Measurements from ENCODE around the gene CHD2.

DNA sequence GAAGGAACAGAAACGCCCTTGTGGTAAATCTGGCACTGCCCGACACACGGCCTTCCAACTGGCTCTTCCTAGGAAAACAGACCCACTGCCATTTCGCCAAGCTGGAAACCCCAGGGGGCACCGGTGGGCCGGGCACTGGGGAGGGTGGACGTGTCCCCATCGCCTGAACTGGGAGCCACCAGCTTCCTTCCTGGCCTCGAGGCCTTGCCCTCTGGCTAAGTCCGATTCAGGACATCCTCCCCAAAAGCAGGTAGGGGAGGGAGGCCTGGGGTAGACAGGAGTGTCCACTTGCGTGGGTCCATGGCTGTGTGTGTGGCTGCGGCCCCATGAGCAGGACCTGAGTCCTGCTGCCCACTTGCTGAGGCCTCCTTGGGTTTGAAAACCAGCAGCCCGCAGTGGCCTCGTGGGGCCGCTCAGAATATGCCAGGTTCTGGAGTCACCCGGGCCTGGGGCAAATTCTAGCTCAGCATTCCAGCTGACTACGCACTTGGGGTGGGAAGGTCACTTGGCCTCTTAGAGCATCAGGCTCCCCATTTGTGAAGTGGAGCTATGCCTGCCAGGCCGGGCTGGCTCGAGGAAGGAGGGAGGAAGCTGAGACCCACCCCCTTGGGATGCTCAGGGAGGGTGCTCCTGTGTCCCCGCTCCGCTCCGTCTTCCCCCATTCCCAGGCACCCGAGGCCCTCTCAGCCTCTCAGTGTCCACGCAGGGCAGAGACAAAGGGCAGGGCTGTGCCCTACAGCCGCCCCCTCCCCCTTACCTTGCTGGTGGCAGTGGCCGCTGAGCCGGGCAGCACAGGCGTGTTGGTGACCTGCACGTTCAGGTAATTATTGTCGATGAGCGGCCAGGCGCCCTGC is 151.3 kb downstream of the CHD2 start:
- TF ChIP-seq POLR2AphosphoS5 (IDR thresholded peaks at IDR 0.05) (no peak), EP300 (IDR thresholded peaks at IDR 0.05) (no peak), POLR2A (IDR thresholded peaks at IDR 0.05) (no peak)
- TF ChIP-seq, protein P1, sequence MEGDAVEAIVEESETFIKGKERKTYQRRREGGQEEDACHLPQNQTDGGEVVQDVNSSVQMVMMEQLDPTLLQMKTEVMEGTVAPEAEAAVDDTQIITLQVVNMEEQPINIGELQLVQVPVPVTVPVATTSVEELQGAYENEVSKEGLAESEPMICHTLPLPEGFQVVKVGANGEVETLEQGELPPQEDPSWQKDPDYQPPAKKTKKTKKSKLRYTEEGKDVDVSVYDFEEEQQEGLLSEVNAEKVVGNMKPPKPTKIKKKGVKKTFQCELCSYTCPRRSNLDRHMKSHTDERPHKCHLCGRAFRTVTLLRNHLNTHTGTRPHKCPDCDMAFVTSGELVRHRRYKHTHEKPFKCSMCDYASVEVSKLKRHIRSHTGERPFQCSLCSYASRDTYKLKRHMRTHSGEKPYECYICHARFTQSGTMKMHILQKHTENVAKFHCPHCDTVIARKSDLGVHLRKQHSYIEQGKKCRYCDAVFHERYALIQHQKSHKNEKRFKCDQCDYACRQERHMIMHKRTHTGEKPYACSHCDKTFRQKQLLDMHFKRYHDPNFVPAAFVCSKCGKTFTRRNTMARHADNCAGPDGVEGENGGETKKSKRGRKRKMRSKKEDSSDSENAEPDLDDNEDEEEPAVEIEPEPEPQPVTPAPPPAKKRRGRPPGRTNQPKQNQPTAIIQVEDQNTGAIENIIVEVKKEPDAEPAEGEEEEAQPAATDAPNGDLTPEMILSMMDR (IDR thresholded peaks at IDR 0.05): no peak

Data from sigmoid colon (tissue), 4 donors.